PC-3 (cell line): Measurements from ENCODE around the gene BRCA1. TPM values are rescaled to one million over a fixed set of nuclear protein-coding genes. Genes with fewer than 3 reads are reported as not detected.
A peak's percentile ranks its signal among the peaks of the same experiment; 100 is the strongest.

ENCODE experiments used
- ATAC-seq: fragments of 200-7000 bp; cut with Tn5 transposase; 2 replicates; pipeline ENCODE4 v1.9.1; 2020; ENCODE audit warnings: mild to moderate bottlenecking, moderate library complexity
- BruUV-seq: library from RNA; stranded (reverse); fragments of 400-500 nt; replicated peaks from 2 replicates; lab custom pipeline; 2021; lab: Mats Ljungman, UMichigan
- CTCF ChIA-PET: fragments of 300-600 bp; sonication (Branson Sonifier 250); formaldehyde crosslinking; loops from one replicate; lab custom pipeline; 2022; ENCODE audit warnings: antibody characterized with exemption; lab: Charles Lee
- POLR2A ChIA-PET: fragments of 300-600 bp; sonication (Branson Sonifier 250); formaldehyde crosslinking; loops from one replicate; lab custom pipeline; 2022; ENCODE audit warnings: antibody characterized with exemption; ENCODE audit not compliant: unreplicated experiment; lab: Charles Lee
- DNase-seq: peaks from one replicate; pipeline ENCODE4 v3.0.0-alpha.2; 2015
- H2AFZ ChIP-seq: fragments of 300-600 bp; sonication (generic); 2 replicates; pipeline ENCODE4 v1.6.0; 2016; ENCODE audit warnings: antibody characterized with exemption, low read length
- H3F3A ChIP-seq: fragments of 300-600 bp; sonication (generic); one replicate; pipeline ENCODE4 v1.6.0; 2017; ENCODE audit warnings: antibody characterized with exemption, low read length, control low read depth, mild to moderate bottlenecking; ENCODE audit not compliant: unreplicated experiment
- H3K27ac ChIP-seq: fragments of 300-600 bp; sonication (generic); 2 replicates; pipeline ENCODE4 v1.5.1; 2016; ENCODE audit warnings: mild to moderate bottlenecking, low read length
- H3K27me3 ChIP-seq: fragments of 300-600 bp; sonication (generic); 2 replicates; pipeline ENCODE4 v1.6.1; 2016; ENCODE audit warnings: low read length, mixed read lengths
- H3K36me3 ChIP-seq: fragments of 300-600 bp; sonication (generic); 2 replicates; pipeline ENCODE4 v1.6.1; 2016; ENCODE audit warnings: low read depth, mixed run types, low read length, mixed read lengths
- H3K4me1 ChIP-seq: fragments of 300-600 bp; sonication (generic); 2 replicates; pipeline ENCODE4 v1.5.1; 2016; ENCODE audit warnings: low read length; ENCODE audit not compliant: insufficient read depth
- H3K4me2 ChIP-seq: fragments of 300-600 bp; sonication (generic); 2 replicates; pipeline ENCODE4 v1.6.0; 2016; ENCODE audit warnings: low read length
- H3K4me3 ChIP-seq: fragments of 300-600 bp; sonication (generic); 2 replicates; pipeline ENCODE4 v1.5.1; 2016; ENCODE audit warnings: mild to moderate bottlenecking, low read length, mixed read lengths
- H3K79me2 ChIP-seq: fragments of 300-600 bp; sonication (generic); 2 replicates; pipeline ENCODE4 v1.6.1; 2017; ENCODE audit warnings: low read length, mixed read lengths
- H3K9ac ChIP-seq: fragments of 300-600 bp; sonication (generic); 2 replicates; pipeline ENCODE4 v1.6.0; 2016; ENCODE audit warnings: mild to moderate bottlenecking, low read length
- H3K9me2 ChIP-seq: fragments of 300-600 bp; sonication (generic); replicated peaks from 2 replicates; pipeline ENCODE4 v1.6.1; 2016; ENCODE audit warnings: mixed run types, low read length, mixed read lengths
- H3K9me3 ChIP-seq: fragments of 300-600 bp; sonication (generic); 2 replicates; pipeline ENCODE4 v1.6.1; 2016; ENCODE audit warnings: low read length, mixed read lengths
- H4K20me1 ChIP-seq: fragments of 300-600 bp; sonication (generic); 2 replicates; pipeline ENCODE4 v1.6.1; 2016; ENCODE audit warnings: low read length, mixed read lengths
- EZH2 ChIP-seq: fragments of 300-600 bp; sonication (generic); IDR thresholded peaks from one replicate; pipeline ENCODE4 v1.6.1; 2017; ENCODE audit warnings: antibody characterized with exemption, mild to moderate bottlenecking, low read length; ENCODE audit not compliant: unreplicated experiment
- EZH2phosphoT487 ChIP-seq: fragments of 300-600 bp; sonication (generic); IDR thresholded peaks from 2 replicates; pipeline ENCODE4 v1.6.1; 2018; ENCODE audit warnings: mild to moderate bottlenecking, antibody characterized with exemption, low read length, borderline replicate concordance
- intact Hi-C: fragments of 100-400 bp; cut with micrococcal nuclease; formaldehyde crosslinking; loops from 2 replicates; pipeline ENCODE4 v1.9.0; 2023
- total RNA-seq: library from RNA; depleted of rRNA; stranded (reverse); fragments of >200 nt; gene quantifications from 2 replicates; pipeline ENCODE4 v1.2.3, GENCODE V29; 2014
- TF ChIP-seq, protein P1 (sequence below): fragments of 300-600 bp; sonication (generic); conservative IDR thresholded peaks from 2 replicates; pipeline ENCODE4 v1.5.1; 2017; ENCODE audit warnings: antibody characterized with exemption, low read depth, mild to moderate bottlenecking, low read length

Gene BRCA1
- total RNA-seq, 1 experiment from 2014 or later = 36.3 TPM

DNA sequence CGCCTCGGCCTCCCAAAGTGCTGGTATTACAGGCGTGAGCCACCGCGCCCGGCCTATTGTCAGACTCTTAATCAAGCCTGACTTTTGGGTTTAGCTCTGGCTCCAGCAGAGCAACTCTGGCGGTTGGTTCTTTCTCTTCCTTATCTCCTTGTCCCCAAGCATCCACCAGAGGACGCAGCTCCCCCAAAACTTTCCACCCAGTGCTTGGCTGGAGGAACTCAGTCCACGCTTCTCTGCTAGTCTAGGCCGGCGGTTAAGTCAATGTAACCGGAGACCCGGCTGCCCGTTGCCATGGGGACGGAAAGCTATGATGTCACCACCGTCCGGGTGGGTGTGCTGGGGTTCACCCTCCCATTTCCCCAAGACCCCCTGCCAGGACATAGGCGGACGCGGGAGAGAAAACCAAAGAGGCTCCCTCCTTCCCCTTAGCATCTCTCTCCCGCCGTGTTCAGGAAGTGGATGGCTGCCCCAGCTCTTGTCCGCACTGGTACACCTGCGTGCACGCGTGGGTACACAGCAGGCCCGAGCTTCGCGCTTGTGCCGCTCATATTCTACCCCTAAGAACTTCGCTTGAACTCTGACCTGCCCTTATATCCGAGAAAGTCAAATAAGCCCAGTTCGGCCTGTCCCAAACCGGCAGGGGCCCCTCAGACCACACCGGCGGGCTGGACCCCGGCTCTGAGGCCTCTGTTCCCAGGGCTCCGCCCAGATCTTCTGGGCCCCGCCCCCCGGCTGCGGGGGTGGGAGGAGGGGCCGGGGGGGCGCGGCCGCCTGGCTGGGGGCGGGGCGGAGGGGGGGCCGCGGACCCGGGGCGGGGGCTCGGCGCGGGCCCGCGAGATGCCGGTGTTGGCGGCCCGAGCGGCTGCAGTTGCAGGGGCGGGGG is 100.5 kb downstream of the BRCA1 start, which contains the start of gene RND2:
Gene RND2 (plus strand): TSS at position 825 of the 883 bp plus-strand sequence. CDS start 117 bp downstream, outside the sequence.
- peak within 1 kb of the TSS; percentile 81 for H3K4me2 ChIP-seq
- intact Hi-C loops = loop anchor here (2.0 to 5.0 kb wide), 2 partner anchors 103 to 146 kb away; partner anchors contain the start of genes BRCA1 and NBR1

DNA sequence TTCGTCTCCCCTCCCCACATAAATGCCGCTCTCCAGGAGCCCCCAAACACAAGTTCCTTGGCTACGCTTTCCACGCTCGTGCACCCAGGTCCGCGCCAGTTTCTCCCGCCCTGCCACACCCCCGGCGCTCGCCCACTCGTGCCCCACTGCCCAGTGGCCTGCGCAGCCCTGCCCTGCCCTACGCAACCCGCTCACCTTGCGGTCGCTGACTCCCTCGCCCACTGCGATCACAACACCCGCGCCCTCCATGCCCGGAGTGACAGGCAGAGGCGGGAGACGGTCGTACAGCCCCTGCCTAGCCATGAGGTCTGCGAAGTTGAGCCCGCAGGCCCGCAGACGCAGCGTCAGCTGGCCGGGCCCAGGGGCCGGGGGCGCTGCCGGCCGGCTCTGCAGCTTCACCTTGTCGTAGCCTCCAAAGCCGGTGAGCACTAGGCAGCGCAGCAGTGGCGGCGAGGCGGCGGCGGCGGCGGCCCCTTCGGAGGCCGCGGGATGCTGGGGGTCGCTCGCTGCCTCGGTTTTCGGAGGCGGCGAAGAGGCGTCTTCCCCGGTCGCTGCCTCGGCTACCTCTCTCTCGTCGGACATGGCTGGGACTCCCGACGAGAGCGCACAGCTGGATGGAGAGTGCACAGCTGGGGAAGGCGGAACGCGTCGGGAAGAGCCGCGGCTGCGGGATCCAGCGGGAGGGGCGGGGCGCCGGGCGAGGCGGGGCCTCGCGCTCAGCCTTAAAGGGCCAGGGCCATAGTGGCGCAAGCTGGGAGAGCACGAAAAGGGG is 103.2 kb downstream of the BRCA1 start, which contains the start of gene VAT1:
Gene VAT1 (minus strand): TSS at position 645 of the 772 bp plus-strand sequence. CDS start 63 bp downstream, at position 582.
- peak; percentile 66 for ATAC-seq
- Histone ChIP-seq H3F3A (no peaks in the 10 kb centered on the region), H4K20me1 (no peaks in the 10 kb centered on the region), H3K9me2 (no peaks in the 10 kb centered on the region), H3K36me3 (no peaks in the 10 kb centered on the region), H3K9me3 (no peaks in the 10 kb centered on the region), H3K4me2 (peak within 1 kb of the TSS; percentile 96), H3K27me3 (no peaks in the 10 kb centered on the region), H3K79me2 (peaks cover 13% of the 10 kb centered on the region; the same call in 1 of the 2 replicates), H3K9ac (peak within 1 kb of the TSS; percentile 83), H3K27ac (peak within 1 kb of the TSS; percentile 78), H3K4me3 (peak within 1 kb of the TSS; percentile 96), H2AFZ (peak within 1 kb of the TSS; percentile 90), H3K4me1 (peaks cover 5% of the 10 kb centered on the region)
- ChIA-PET CTCF (no interaction called here), POLR2A (interaction anchor here (0.5 kb wide), 1 partner anchor 12 kb away, joined by 3 read pairs; no protein-coding TSS in a partner anchor)
- DNase-seq = peak; percentile 71
- BruUV-seq = no TSS peak
- intact Hi-C loops = loop anchor here (5.0 kb wide), 1 partner anchor 105 kb away; the partner anchor contains the start of gene BRCA1
- TF ChIP-seq EZH2 = no peak

More for the DNA sequence above, 100.5 kb downstream of the BRCA1 start, which contains the start of gene RND2:
- peak; percentile 85 for DNase-seq
- H3K4me3 ChIP-seq = peak within 1 kb of the TSS; percentile 61
- ChIA-PET POLR2A (interaction anchor here (1.0 to 1.2 kb wide), 2 partner anchors 27 to 147 kb away, joined by 3 to 5 read pairs; partner anchors contain the start of gene RPL27), CTCF (interaction anchor here (0.9 to 1.4 kb wide), 5 partner anchors 18 to 175 kb away, joined by 3 to 5 read pairs (median 4); partner anchors contain the start of genes IFI35 and RPL27)
- peak within 1 kb of the TSS; percentile 89 for H2AFZ ChIP-seq
- H3K36me3 ChIP-seq = no peaks in the 10 kb centered on the region
- H3K9me2 ChIP-seq = no peaks in the 10 kb centered on the region
- H3K9ac ChIP-seq = peak within 1 kb of the TSS; percentile 45
- BruUV-seq = TSS peak; percentile 19
- H3K79me2 ChIP-seq = peaks cover 13% of the 10 kb centered on the region; the same call in 1 of the 2 replicates
- H3K9me3 ChIP-seq = no peaks in the 10 kb centered on the region
- peaks cover 5% of the 10 kb centered on the region for H3K4me1 ChIP-seq
- no peaks in the 10 kb centered on the region for H3F3A ChIP-seq
- peak; percentile 65 for ATAC-seq
- no peak within 1 kb of the TSS for H3K27ac ChIP-seq
- no peaks in the 10 kb centered on the region for H4K20me1 ChIP-seq
- TF ChIP-seq, protein P1, sequence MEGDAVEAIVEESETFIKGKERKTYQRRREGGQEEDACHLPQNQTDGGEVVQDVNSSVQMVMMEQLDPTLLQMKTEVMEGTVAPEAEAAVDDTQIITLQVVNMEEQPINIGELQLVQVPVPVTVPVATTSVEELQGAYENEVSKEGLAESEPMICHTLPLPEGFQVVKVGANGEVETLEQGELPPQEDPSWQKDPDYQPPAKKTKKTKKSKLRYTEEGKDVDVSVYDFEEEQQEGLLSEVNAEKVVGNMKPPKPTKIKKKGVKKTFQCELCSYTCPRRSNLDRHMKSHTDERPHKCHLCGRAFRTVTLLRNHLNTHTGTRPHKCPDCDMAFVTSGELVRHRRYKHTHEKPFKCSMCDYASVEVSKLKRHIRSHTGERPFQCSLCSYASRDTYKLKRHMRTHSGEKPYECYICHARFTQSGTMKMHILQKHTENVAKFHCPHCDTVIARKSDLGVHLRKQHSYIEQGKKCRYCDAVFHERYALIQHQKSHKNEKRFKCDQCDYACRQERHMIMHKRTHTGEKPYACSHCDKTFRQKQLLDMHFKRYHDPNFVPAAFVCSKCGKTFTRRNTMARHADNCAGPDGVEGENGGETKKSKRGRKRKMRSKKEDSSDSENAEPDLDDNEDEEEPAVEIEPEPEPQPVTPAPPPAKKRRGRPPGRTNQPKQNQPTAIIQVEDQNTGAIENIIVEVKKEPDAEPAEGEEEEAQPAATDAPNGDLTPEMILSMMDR = peak; percentile 63
- TF ChIP-seq EZH2phosphoT487 (no peak), EZH2 (no peak)
- H3K27me3 ChIP-seq = no peaks in the 10 kb centered on the region
